Dermis blood vessel endothelial cell (primary cell): ENCODE measurements around the gene ORC2. TPM values are rescaled to one million over a fixed set of nuclear protein-coding genes. Genes with fewer than 3 reads are reported as not detected.
"Not testable (repeated sequence)": the region's sequence is repeated elsewhere in the genome, so short reads cannot be mapped to it uniquely, and the experiment has no call there.

Source experiments
- DNase-seq: peaks from one replicate; pipeline ENCODE4 v3.0.0; 2010
- total RNA-seq: library from RNA; depleted of rRNA; stranded (reverse); fragments of >200 nt; gene quantifications from 2 replicates; pipeline ENCODE4 v1.2.3, GENCODE V29; 2014

The ORC2 gene
- 19.7 and 25.5 TPM in 2 replicates for total RNA-seq

DNA sequence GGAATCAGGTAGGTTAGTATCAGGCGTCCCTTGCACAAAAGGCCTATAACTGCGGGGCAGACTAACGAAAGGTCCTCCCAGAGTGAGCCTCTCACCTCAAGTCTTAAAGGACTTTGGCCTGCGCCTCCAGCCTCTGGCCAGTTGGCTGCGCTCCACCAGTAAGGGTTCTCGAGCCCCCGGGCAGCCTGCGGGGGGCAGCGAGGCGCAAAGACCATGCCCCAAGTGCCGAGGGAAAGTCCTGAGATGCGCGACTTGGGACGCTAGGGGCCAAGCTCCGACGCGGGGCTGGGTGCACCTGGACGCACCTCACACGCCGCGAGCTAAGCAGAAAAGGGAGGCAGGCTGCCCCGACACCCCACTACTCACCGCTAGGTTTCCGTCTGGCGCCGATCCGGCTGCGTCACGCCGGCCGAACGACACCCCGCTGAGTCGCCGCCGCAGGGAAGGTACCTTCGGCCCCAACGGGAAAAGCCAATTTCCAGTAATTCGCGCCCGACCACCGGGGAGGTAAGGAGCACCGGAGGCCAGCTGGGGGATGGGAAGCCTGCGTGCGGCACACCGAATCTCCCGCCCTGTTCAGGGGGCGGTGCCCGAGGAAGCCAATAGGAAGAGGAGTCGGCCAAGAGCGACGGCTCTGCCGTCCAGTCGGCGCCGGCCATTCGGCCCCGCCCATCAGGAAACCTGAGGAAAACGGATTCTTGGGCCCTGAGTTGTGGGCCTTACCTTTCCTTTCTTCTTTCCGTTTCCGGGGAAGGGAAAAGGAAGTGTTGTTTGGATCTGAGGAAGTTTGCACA is at the start of gene ORC2:
Gene ORC2 (minus strand): TSS at position 537 of the 794 bp plus-strand sequence. CDS start 5,537 bp downstream, outside the sequence.
- peak; percentile 96 for DNase-seq

DNA sequence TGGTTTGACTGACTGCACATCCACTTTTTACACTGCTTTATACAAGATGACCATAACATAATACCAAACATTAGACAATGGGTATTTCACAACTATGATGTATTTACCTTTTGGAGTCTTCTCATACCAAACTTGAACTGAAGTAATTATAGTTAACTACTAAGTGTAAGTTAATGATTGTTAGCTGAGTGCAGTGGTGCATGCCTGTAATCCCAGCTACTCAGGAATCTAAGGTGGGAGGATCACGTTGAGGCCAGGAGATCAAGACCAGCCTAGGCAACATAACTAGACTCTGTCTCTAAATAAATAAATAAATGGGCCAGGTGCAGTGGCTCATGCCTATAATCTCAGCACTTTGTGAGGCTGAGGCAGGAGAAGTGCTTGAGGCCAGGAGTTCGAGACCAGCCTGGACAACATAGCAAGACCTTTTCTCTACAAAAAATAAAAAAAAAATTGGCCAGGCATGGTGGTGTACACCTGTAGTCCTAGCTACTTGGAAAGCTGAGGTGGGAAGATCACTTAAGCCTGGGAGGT is 44.9 kb upstream of the ORC2 start:
- DNase-seq = no peak

DNA sequence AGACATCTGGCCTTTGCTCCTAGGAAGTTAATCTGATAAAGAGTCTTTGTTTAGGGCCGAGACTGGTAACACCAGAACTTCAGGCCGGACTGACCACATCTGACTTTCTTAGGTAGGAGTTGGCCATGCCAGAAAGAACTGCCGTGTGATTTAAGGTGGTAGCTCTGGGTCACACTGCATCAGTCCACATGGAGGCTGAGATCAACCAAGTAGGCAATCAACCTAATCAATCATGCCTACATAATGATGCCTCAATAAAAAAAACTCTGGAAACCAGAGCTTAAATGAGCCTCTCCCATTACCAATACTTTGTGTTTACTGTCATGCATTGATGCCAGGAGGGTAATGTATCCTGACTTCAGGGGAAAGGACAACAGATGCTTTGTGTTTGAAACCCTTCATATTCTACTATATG is 44.1 kb upstream of the ORC2 start:
- no peak for DNase-seq

DNA sequence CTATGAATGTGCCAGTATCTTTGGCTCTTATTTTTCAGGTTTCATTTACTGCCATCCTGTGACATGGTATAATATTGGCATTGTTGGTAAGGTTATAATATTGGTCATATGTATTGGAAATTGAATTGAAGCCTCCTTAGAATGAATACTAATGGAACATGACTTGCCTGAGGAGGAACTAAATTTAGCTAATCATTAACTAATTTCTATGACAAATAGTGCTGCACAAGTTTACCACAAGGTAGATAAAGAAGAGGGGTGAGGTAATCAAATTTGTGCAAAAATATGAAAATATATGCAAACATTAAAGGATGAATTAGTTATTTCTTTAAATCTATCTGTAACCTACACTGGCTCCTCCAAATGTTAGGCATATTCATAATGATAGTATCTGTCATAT is 43.2 kb upstream of the ORC2 start:
- DNase-seq = no peak

DNA sequence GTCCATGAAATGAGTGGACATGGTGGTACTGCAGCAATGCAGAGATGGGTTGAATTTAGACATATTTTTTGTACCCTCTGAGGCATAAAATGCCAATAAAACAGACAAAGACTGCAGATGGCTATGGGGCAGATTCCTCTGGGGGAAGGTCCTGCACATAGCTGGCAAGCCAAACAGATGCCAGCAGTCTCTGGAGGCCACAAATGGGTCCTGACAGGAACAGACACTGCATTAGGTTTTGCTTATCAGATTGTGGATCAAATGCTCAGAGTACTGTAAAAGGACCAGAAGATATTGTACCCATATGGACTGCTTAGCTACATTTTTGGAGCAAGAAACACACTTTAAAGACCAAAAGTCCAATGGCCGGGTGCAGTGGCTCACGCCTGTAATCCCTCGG is 40.9 kb upstream of the ORC2 start:
- no peak for DNase-seq

DNA sequence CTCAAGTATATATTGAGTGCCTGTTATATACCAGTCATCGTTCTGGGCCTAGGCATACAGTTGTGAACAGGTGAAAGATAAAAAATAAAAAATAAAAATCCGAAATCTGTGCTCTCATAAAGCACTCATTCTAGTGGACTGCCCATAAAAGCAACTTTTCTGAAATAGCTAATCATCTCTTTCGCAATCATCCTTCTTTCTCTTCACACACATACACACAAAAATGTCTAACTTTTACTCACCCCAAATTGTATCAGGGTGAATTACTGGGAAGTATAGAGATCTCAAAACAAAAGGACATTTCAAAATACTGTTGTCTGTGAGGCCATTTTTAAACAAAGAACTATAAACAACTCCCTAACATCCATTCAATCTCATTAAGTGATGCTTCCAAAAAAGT is 29.6 kb upstream of the ORC2 start:
- DNase-seq = no peak

DNA sequence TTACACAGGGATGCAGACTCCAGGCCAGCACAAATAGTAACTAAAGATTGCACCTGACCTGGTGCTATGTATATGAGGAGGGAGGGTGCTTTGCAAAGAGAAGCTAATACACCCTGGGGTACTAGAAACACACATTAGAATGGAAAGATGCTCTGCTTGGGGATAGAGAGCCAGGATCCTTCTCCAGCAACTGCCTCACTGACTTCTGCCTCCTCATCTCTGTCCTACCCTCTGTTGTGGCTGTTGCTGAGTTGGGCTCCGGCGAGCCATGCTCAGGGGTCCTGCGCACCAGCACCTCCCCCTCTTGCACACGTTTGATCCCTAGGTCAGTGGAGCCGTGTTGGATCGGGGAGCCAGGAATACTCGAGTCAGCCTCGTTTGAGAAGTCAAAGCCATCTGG is 23.7 kb upstream of the ORC2 start:
- DNase-seq = no peak

DNA sequence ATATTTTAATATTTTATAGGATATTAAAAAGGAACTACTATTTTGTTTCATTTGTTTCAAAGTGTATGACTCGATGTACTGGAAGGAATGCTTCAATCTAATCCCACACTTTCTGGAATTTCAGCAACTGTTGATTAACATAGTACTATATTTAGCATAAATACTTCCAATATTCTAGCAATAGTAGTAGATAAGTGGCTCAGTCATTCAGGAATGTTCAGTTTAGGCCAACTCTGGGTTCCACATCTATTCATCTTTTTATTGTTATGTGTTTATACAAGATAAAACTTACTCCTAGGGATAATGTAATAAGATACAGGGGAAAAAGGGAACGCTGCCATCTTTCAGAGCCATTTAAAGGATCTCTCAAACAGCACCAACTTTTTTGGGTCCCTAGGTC is 22.3 kb upstream of the ORC2 start:
- no peak for DNase-seq

DNA sequence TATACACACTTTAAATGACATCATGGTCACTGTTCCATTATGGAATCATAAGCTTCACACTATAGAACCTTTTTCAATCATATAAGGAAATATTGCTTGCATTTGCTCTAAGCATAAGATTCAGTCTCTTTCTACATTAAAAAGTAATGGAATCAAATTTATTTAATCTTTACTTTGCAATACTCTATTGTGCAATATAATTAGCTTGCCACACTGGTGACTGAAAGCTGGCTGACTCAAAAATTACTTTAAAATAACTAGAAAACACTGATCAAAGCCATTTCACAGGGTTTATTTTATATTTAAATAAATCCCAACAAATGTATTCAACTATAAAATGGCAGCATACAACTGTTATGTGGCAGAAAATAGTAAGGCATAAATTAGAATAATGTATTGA is 13.2 kb upstream of the ORC2 start:
- DNase-seq = no peak

DNA sequence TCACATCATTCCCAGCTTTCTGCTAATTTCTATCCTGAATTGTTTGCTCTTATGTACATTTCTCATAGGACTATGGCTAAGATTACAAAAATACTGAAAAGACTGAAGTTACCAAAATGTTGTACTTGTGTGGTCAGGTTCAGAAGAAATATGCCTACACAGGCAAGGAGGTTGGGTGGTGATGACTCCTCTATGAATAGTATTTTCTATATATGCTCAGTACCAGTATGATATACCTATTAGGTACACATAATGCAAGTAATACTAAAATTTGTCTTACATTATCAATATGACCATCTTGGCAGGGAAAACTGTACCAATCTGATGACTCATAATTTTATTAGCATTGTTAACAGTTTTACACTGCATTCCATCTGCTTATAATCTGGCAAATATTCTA is 12.2 kb upstream of the ORC2 start:
- DNase-seq = no peak

DNA sequence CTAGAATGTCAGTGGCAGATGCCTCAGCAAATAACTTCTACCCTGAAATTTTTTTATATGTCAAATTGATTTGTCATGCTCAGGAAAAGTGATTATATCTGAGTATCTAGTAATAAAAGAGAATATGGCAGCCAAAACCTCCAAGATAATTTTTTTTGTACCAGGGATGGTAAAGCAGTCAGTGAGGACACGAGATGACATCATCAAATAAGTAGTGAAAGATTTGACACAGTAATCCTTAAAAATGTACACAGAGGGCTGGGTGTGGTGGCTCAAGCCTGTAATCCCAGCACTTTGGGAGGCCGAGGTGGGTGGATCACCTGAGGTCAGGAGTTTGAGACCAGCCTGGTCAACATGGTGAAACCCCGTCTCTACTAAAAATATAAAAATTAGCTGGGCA is 6.6 kb upstream of the ORC2 start:
- DNase-seq = not testable (repeated sequence)

DNA sequence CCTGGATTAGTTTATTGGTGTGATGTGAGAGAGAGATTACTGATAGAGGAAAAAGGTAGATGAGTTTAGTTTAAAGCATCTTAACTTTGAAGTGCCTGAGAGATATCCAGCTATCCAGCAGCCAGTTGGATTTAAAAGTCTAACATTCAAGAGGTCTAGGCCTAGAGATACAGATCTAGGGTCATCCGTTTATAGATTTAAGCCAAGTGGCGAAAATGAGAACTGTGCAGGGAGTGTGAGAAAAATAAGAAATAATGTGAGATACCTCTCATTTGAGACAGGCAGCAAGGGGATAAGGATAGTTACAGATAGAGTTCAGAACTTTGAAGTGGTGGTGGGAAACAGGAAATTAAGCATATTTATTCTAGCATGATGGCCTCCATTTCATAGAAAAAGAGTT is 5.3 kb upstream of the ORC2 start:
- no peak for DNase-seq

DNA sequence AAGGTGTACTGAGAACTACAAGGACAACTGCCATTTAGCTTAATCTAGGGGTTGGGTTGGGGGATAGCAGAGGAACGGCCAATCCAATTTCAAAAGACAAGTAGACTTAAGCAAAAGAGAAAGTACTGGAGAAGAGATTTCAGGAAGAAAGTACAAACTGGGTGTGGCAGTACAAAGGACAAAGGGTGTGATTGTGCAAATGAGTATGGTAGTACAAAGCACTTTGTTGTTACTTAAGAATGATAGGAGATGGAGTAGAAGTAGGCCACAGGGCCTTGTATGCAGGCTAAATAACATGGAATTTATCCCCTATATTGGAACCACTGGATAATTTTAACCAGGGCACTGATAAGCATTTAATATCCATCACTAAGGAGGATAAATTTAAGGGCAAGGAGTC is 4.7 kb upstream of the ORC2 start:
- DNase-seq = no peak

DNA sequence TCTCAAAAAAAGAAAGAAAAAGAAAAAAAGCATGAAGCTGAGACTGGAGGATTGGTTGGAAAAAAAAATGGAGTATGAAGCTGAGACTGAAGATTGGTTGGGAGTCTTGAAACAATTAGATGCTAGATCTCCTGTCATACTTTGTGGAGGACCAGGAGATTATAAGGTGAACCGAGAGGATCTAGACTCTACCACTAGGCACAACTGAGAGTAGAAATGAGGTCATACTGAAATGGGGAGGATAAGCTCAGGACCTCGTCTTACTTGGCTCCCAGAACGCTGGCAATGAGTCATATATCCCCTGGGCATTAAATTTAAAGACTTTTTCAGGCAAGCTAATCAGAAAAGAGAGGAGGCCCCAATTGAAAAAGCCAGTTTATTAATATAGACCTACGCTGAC is 3.3 kb upstream of the ORC2 start:
- peak; percentile 76 for DNase-seq

DNA sequence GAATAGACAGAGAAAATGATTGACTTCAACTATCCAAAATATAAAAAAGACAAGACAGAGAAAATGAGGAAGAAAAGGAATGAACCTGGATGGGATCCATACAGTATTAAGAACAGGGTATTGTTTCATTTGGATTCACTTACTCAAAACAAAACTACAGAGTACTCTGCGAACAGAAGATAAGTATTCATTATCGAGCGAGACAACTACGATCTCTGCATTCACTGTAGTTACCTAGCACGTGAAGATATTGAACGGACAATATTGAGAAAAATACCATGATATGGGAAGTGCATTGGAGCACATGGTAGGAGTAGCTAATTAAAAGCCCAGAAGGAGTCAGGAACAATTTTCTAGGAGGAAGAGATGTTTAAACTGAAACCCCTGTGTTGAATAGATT is 1.0 kb upstream of the ORC2 start:
- peak; percentile 13 for DNase-seq

DNA sequence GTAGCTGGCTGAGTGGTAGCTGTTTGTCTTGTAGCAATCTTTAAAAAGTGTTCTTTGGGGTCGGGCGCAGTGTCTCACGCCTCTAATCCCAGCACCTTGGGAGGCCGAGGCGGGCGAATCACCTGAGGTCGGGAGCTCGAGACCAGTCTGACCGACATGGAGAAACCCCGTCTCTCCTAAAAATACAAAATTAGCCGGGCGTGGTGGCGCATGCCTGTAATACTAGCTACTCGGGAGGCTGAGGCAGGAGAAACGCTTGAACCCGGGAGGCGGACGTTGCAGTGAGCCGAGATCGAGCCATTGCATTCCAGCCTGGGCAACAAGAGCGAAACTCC is 425 bp upstream of the ORC2 start:
- DNase-seq = not testable (repeated sequence)

DNA sequence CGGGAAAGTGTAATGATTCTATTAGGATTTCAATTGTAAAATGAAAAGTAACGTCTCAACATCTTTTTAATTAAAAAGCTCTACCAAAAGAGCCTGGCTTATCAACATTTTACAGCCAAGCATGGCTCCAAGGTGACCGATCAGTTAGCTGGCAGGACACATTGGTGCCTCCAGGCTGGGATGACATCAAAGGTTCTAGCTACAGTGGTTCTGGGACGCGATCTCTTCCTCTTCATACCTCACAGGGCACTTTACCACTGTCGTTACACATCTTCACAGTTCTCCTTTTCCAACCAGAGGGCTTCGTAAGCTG is 693 bp downstream of the ORC2 start:
- DNase-seq = no peak

DNA sequence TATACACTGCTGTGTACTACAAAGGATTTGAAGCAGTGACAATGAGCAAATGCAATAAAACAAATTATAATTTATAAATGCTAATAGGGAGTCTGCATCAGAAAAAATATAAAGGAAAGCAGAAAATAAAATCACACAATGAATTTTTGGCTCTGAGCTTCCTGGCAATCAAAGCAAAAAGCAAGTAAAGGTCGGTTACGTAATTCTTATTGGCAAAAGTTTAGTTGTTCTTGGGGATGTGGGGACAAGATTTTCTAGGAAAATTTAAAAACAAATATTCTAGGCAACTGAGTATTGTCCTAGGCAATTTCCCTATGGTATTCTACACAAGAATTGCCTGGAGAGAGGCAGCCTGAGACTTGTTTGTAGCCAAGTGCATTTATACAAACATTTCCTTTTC is 1.8 kb downstream of the ORC2 start:
- DNase-seq = no peak

DNA sequence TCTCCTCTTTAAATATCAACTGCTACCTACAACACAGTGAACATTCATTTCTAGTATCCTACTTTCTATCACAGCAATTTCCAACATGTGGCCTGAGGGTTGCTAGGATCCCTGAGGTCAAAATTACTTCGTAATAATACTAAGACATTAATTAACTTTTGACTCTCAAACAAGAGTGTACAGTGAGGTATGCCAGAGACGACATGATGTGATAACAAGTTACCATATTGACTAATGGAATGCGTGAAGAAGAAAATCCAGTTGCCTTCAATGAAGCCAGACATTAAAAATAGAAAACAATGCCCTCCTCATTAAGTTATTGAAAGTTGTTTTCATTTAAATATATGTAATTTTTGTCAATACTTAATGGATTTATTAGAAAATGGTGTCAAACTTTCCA is 13.1 kb downstream of the ORC2 start:
- DNase-seq = no peak

DNA sequence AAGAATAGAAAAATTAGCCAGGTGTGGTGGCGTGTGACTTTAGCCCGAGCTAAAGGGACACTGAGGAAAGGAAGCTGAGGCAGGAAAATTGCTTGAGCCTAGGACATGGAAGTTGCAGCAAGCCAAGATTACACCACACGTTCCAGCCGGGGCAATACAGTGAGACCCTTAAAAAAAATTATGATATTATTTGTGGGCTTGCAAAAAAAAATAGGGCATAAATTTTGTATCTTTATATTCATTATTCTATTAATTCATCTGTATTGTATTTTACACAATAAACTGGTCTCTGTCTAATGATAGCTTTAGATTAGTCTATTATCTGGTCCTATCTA is 18.1 kb downstream of the ORC2 start:
- DNase-seq = no peak

DNA sequence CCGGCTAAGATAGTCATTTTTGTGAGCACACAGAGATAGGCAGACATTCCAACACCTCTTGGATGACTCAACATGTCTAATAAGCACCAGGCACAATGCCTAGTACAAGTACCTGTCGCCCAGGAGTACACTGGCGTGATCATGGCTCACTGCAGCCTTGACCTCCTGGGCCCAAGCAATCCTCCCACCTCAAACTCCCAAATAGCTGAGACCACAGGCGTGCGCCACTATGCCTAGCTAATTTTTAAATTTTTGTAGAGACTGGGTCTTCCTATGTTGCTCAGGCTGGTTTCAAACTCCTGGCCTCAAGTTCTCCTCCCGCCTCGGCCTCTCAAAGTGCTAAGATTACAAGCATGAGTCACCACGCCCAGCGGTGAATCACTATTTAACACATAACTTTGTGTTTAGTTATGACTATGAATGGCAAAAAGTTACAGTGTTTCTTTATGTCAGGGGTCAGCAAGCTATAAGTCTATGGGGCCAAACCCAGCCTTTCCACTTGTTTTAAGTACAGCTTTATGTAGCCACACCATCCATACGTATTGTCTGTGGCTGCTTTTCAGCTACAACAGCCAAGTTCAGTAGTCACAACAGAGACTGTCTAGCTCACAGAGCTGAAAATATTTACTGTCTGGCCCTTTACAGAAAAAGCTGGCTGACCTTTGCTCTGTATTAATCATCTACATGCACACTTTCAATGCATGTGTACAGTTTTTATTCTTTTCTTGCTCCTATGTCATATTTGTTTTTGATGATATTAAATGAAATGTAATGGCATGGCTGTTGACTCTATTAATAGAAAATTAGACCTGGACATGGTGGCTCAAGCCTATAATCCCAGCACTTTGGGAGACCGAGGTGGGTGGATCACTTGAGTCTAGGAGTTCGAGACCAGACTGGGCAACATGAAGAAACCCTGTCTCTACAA is 18.7 kb downstream of the ORC2 start:
- DNase-seq = peak; percentile 81

DNA sequence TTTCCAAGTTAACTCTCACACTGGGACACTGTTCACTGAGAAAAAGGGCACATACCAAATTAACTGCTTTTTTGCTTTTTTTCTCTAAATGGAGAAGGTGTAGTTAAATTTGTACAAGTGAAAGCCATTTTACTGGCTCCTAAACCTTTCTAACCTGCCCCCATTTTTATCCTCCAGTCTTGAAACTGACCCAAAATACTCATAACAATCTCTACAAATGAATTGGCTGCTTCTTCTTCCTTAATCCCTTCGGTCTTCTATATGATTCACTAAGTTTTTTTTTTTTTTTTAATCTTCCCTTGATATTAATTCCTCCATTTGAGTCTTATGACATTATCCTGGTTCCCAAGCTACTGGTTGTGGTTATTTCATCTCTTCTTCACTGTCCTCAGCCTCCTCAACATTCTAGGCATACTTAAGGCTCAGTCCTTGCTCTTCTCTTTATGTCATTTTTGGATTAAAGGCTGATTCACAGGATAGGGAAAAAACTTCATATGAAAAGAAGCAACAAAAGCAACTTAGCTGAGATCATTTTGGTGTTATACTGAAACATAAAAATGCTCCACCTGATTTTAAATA is 19.8 kb downstream of the ORC2 start:
- DNase-seq = no peak

DNA sequence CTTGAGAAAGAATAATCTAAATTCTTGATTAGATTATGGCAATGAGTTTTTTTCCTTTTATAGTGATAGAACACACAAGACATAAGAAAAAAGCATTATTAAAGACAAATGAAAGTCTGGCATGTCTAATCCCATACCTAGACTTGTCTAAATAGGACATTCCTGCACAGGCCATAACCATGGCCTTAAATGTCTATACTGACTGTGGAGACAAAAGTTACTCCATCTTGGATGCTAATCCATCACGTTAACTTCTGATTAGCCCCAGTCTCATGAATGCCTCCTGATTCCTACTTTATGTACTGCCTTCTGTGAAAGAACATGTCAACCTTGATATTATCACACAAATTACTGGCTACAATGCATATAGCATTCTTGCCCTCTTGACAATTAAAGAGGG is 23.6 kb downstream of the ORC2 start:
- DNase-seq = no peak
